GM19438 (cell line): ENCODE data around the gene MARK4.
"Not testable (repeated sequence)": the region's sequence is repeated elsewhere in the genome, so short reads cannot be mapped to it uniquely, and the experiment has no call there.

Experiments used
- ATAC-seq: cut with Tn5 transposase; IDR thresholded peaks from one replicate; pipeline ENCODE4 v1.9.1; 2021; ENCODE audit warnings: low read depth; ENCODE audit not compliant: unreplicated experiment

MARK4 gene

DNA sequence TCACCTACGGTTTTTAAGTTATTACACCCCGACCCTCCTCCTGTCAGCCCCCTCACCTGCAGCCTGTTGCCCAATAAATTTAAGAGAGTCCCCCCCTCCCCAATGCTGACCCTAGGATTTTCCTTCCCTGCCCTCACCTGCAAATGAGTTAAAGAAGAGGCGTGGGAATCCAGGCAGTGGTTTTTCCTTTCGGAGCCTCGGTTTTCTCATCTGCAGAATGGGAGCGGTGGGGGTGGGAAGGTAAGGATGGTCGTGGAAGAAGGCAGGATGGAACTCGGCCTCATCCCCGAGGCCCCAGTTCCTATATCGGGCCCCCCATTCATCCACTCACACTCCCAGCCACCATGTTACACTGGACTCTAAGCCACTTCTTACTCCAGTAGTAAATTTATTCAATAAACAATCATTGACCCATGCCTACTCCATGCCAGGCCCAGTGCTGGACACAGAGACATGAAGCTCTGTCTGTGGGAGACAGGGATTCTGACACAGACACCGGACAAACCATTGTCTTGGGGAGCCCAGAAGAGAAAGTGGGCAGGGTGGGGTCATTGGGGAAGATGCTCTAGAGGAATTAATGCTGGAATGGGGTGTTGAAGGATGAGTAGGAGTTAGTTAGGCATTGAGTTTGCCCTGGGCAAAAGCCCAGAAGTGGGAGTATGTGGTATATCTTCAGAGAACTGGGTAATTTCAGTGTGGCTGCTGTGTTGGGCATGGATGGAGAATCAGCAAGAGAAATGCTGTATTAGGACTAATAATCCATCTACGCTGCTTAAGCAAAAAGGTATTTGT, 52.4 kb downstream of the MARK4 start:
- no peak for ATAC-seq

DNA sequence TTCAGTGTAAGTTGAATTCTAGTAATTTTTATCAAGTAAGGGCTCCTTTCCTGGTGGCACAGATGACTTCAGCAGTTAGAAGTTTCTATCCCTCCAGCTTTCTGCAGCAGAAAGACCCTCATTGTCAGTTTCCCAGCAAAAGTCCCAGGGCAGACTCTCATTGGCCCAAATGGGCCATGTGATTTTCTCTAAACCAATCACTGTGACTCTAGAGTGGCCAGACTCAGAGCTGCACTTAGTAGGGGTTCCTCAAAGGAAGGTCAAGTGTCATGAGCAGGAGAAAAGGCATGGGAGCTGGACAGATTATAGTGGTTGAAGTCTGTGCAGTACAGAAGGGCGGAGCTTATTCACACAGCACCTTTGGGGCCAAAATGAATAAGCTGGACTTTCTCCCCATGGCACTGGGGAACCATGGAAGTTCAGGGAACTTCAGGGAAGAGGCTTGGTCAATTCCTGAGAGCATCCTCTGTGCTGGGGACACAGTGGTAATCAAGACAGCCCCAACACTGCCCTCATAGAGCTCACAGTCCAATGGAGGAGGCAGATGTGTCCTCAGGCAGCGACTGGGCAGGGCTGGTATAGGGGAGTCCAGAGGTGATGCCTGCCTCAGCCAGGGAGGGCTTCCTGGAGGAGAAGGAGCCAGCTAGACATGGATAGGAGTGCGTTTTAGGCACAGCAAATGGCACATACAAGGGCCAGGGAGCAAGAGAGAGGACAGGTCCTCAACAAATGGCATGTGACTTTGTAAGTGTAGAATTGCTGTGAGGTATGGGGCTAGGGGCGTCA, 53.3 kb downstream of the MARK4 start:
- ATAC-seq, result no peak

DNA sequence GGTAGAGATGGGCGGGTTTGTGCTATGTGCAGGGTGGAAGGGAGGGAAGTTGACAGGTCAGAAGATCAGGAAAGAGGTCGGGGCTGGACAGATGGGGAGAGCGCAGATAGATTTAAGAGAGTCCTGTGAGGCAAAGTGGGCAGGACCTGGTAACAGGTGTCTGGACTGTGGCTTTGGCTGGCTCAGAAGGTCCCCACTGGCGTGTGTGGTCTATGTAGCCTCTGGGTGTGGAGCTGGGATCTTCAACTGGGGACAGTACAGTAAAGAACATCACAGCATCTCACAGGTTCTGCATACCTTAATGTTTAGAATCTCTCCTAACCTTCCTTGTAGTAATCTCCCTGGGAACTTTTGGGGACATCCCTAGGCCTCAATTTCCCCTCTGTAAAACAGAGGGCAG, 53.9 kb downstream of the MARK4 start:
- ATAC-seq, result no peak

GRCh38 chr19:45305421-45305820, 54.4 kb downstream of the MARK4 start:
- no peak for ATAC-seq

DNA sequence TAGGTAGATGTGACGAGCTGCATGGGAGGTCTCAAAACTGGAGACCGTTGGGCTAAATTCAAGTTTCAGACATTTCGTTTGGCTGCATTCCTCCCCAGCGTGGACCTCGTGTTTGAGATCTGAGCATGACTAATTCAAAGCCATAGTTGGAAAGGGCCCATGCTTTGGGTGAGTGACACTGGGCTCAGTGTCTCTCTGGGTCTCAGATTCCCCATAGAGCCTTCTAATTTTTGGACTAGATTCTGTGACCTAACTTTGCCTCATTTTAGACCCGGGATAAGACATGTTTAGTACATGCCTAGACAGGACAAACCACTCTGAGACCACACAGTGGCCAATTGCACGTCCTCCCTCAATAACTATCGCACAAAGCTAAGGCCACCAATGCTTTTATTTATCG, 55.0 kb downstream of the MARK4 start:
- ATAC-seq, result no peak

DNA sequence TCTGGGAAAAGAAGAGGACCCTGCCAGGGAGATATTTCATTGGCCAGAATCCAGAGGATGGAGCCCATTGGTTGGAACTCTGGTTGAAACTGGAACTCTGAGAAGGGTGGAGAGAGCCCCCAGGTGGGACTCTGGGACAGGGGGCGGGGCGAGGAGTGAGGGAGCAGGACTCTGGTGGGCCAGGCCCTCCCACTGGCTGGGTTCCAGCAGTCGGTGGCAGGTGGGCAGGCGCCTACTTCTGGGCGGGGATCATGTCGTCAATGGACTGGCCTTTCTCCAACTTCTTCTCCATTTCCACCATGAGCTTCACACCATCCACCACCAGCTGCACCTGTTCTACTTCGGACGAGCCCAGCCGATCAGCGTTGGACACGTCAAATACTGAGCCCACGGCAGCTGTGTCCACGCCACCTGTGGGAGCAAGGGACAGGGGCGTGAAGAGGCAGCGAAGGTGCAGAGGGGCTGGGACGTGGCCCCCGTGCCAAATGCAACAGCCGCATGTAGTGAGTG, 55.5 kb downstream of the MARK4 start:
- no peak for ATAC-seq

- no peak for ATAC-seq
These were observed 56.3 kb downstream of the MARK4 start for GRCh38 chr19:45307361-45307760.

GRCh38 chr19:45309322-45309721, 58.3 kb downstream of the MARK4 start:
- not testable (repeated sequence) for ATAC-seq

- ATAC-seq, result no peak
These were observed 60.5 kb downstream of the MARK4 start for GRCh38 chr19:45311621-45312020.

DNA sequence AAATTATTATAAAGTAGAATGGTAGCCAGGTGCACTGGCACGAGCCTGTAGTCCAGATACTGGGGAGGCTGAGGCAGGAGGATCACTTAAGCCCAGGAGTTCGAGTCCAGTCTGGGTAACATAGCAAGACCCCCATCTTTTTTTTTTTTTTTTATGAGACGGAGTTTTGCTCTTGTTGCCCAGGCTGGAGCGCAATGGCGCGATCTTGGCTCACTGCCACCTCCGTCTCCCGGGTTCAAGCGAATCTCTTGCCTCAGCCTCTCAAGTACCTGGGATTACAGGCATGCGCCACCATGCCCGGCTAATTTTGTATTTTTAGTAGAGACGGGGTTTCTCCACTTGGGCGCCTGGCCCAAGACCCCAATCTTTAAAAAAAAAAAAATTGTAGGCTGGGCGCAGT, 61.2 kb downstream of the MARK4 start:
- not testable (repeated sequence) for ATAC-seq

- ATAC-seq, result no peak
These were observed 63.7 kb downstream of the MARK4 start for GRCh38 chr19:45314708-45315245.

DNA sequence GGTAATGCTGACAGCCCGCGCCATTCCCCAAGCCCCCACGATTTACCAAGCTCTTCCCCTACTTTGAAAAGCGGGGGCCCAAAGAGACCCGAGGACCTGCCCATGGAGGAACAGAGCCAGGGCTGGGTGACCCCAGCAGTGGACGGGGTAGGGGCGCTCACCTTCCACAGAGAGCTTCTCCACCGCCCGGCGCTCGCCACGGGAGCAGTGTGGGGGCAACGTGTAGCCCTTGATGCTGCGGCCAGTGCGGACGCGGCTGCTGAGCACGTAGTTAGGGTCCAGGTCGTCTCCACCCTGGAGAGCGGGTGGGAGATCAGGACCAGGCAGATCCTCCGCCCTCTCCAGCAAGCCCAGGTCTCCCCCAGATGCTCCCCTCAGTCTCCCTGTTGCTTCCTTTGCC, 64.2 kb downstream of the MARK4 start:
- no peak for ATAC-seq

DNA sequence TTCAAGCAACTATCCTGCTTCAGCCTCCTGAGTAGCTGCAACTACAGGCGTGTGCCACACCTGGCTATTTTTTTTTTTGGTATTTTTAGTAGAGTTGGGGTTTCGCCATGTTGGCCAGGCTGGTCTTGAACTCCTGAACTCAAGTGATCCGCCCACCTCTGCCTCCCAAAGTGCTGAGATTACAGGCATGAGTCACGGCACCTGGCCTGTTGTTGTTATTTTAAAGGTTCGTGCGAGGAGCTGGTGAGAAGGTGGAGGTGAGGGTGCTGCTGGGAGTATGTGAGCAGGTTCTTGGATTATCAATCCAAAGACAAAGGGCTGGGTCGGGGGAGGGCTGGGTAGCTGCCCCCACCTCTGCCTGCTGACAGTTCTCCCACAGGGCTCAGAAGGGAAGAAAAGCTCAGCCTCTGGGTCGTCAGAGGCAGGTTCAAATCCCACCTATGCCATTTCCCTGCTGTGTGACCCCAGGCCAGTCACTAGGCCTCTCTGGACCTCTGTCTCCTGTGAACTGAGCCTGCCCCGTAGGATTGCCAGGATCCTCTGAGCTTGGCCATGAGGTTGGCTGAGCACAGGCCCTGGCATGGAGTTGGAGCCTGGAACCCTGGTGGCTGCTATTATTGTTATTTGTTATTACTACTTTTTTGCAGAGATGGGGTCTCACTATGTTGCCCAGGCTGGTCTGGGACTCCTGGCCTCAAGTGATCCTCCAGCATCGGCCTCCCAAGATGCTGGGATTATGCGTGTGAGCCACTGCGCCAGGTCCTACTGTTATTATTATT, 70.1 kb downstream of the MARK4 start:
- ATAC-seq, result no peak

DNA sequence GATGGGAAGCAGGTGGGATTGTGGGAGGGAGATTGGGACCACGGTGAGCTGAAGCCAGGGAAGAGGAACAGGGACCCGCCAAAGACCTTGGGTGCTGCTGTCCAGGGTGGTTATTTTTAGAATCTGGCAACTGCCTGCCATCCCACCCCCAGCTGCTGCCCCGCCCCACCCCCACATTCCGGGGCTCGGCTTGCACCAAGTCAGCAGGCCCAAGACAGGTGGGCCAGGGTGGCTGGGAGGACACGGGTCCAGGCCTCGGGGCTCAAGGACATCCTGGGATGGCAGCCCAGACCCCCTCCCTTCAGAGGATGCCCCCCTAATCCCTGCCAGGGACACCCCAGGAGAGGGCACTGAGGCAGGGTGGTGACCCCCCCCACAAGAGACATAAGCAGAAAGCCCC, 70.8 kb downstream of the MARK4 start:
- ATAC-seq, result no peak

DNA sequence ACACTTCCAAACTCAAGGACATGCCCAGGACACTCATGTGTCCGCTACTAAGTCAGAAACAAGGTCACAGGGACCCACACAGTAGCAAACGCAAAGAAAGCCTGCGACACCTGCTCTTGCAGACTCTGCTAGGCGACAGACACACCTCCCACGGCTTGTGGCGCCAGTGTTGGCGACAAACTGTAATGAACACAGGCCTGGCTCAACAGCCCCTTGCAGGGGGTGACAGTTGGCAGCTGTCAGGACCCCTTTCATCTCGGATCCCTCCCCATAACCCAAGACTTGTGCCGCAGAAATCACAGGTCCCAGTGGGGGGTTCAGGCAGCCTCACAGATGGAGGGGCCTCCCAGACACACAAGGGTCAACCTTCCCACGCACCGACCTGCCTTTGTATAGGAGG, 71.2 kb downstream of the MARK4 start:
- ATAC-seq, result no peak

DNA sequence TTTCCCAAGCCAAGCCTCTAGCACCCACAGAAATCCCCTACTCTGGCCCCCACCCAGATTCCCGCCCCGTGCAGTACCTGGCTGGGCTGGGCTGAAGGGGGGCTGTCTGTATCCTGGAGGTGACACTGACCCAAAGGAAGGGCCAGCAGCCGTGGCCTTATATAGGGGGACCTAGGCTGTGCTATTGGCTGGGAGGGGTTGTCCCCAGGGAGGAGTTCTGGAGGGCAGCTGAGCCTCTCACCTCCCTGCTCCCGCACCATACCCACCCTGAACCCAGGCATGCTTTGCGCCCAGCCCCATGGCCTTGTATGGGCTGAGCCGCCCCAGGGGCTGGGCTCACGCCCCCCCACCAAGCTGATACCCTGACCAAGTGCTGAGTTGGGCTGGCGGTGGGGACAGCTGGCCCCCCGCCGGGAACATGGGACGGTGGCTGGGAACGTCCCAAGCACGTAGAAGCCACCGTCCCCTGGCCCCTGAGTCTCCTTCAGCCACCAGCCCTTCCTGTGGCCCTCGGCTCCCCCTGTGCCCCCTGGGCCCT, 71.7 kb downstream of the MARK4 start, which contains the start of gene CKM:
CKM (minus strand) TSS at position 132 of the 538 bp plus-strand sequence. CDS start 3,162 bp downstream, outside the sequence.
- no peak for ATAC-seq

GRCh38 chr19:45323671-45324081, 72.6 kb downstream of the MARK4 start:
- no peak for ATAC-seq

GRCh38 chr19:45324349-45324907, 73.4 kb downstream of the MARK4 start:
- ATAC-seq, result no peak

DNA sequence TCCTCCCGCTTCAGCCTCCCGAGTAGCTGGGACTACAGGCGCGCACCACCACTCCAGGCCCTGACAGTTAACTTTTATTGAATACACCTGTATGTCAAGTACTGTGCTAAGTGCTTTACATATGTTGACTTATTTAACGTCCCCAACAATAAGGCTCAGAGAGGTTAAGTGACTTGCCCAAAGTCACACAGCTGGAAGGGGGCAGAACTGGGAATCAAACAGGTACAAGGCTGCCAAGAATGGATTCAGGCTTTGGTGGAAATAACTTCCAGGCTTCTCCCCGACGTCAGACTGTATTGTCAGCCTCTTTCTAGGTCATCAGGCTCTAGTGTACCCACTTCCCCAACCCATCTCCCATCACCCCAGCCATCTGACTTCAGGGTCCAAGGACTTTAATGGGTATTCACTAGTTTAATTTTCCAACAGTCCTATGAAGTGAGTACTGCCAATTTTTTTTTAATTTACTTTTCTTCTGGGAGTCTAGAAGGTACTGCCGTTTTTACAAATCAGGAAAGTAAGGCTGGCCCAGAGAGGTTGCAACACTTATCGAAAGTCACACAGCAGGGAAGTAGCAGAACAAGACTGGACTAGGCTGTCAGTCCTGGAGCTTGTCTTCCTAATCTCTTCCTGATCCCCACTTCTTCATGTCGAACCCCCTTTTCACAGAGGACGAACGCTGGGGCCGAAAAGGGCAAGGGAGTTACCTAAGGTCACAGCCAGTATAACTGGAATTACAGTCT, 76.5 kb downstream of the MARK4 start:
- no peak for ATAC-seq
